Measurements from ENCODE around the gene CD1D. TPM values are rescaled to one million over a fixed set of nuclear protein-coding genes. Genes with fewer than 3 reads are reported as not detected.

Gene CD1D
- total RNA-seq: 1 to 10 TPM in 3 of 4 donors, under 1 TPM in 1; 0.64 to 3.4 (median 1.8) TPM
- 1.1 TPM for polyA plus RNA-seq
- long read RNA-seq, donor 1, partial matches to known transcripts: 2 of 7 reads
- long read RNA-seq, donor 1, other reads (novel, unspliced or antisense): 5 of 7 reads
- long read RNA-seq, donor 2, partial matches to known transcripts: 2 of 4 reads
- long read RNA-seq, donor 2, other reads (novel, unspliced or antisense): 2 of 4 reads
- long read RNA-seq, donor 3, partial matches to known transcripts: 7 of 11 reads
- long read RNA-seq, donor 3, other reads (novel, unspliced or antisense): 4 of 11 reads
- long read RNA-seq, donor 4, partial matches to known transcripts: 0 of 4 reads
- long read RNA-seq, donor 4, other reads (novel, unspliced or antisense): 4 of 4 reads

DNA sequence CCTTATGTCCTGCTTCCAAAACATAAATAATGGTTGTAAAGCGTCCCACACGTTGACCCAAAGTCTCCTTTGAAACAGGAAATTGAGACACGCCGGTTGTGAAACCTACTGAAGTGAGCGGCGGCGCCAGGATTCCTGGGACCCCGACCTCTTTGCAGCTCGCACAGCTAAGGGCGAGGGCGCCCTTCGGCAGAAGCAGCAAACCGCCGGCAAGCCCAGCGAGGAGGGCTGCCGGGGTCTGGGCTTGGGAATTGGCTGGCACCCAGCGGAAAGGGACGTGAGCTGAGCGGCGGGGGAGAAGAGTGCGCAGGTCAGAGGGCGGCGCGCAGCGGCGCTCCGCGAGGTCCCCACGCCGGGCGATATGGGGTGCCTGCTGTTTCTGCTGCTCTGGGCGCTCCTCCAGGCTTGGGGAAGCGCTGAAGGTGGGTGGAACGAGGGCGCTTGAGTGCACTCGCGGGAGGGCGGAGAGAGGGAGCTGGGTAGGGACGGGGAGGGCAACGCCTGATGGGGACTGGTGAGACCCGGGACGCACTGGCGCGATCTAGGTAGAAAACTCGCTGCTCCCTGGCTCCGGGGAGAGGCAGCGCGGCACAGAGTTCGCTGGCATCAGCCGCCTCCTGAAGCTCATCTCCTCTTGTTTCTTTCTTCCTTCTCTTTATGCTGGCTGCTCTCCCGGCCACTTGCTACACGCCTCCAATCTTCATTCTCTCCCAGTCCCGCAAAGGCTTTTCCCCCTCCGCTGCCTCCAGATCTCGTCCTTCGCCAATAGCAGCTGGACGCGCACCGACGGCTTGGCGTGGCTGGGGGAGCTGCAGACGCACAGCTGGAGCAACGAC, at the start of gene CD1D:
CD1D (plus strand) TSS at position 155 of the 836 bp plus-strand sequence; CDS start at position 362, 207 bp downstream.
- no peak within 1 kb of the TSS for H3K27ac ChIP-seq (ENCODE audit: low read length)
- under 1% methylated on average over 63 of the region's 63 CpGs for WGBS

DNA sequence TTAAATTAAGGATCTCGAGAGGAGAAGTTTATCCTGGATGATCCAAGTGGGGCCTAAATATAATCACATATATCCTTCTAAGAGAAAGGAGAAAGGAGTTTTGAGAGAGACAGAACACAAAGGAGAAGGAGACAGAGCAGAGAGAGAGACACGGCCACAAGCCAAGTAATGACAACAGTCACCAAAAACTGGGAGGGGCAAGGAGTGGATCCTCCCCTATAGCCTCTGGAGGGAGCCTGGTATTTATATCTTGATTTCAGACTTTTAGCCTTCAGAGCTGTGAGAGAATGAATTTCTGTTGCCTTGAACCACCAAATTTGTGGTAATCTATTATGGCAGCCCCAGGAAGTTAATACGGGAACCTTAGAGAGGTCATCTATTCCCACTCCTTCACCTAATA, 49.5 kb upstream of the CD1D start:
- Histone ChIP-seq H3K9me3 (ENCODE audit: control insufficient read depth, low read length) (no peaks in the 10 kb centered on the region), H3K27me3 (ENCODE audit: control insufficient read depth, insufficient read depth) (no peaks in the 10 kb centered on the region), H3K27ac (ENCODE audit: low read length) (no peak overlapping the region), H3K4me3 (ENCODE audit: low read length) (no peak overlapping the region), H3K4me1 (ENCODE audit: control insufficient read depth, insufficient read depth, low read length) (no peaks in the 10 kb centered on the region)
- ATAC-seq: no peak
- intact Hi-C loops (cut with DNase I): no loop called here
- DNase-seq: no peak
- WGBS: 79% methylated on average over 3 of the region's 3 CpGs

More for the DNA sequence above, at the start of gene CD1D:
- Histone ChIP-seq H3K27me3 (ENCODE audit: control insufficient read depth, insufficient read depth) (no peaks in the 10 kb centered on the region), H3K9me3 (ENCODE audit: control insufficient read depth, low read length) (no peaks in the 10 kb centered on the region), H3K4me3 (ENCODE audit: low read length) (peak within 1 kb of the TSS; percentile 85), H3K4me1 (ENCODE audit: control insufficient read depth, insufficient read depth, low read length) (peaks cover 4% of the 10 kb centered on the region)
- intact Hi-C loops (cut with DNase I): no loop called here
- peak; percentile 27 to 76 (median 68) for DNase-seq
- peak; percentile 30 to 48 for ATAC-seq

DNA sequence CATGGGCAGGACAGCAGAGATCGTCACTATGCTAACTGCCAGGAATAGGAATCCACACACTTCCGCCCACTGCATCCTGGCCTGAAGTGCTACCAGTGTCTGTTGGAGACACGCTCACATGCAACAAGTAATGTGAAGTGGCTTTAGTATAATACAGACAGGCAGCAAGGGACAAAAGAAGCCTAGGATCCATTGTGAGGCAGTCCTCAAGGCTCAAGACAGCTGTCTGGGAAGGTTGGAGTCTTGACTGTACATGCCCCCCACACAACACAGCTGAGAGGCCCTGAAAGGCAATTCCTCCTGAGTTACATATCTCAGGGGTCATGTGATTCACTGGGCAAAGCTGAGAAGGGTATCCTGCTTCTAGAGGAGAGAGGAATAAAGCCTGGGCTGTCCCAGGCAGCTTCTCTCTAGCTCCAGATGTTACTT, 39.9 kb upstream of the CD1D start:
- no peak for ATAC-seq
- intact Hi-C loops (cut with DNase I): no loop called here
- no peak overlapping the region for H3K4me3 ChIP-seq (ENCODE audit: low read length)
- peaks cover 3% of the 10 kb centered on the region for H3K4me1 ChIP-seq (ENCODE audit: control insufficient read depth, insufficient read depth, low read length)
- H3K27me3 ChIP-seq (ENCODE audit: control insufficient read depth, insufficient read depth): no peaks in the 10 kb centered on the region
- WGBS: 60% methylated on average over 3 of the region's 3 CpGs
- DNase-seq: no peak
- H3K27ac ChIP-seq (ENCODE audit: low read length): no peak overlapping the region
- H3K9me3 ChIP-seq (ENCODE audit: control insufficient read depth, low read length): no peaks in the 10 kb centered on the region

DNA sequence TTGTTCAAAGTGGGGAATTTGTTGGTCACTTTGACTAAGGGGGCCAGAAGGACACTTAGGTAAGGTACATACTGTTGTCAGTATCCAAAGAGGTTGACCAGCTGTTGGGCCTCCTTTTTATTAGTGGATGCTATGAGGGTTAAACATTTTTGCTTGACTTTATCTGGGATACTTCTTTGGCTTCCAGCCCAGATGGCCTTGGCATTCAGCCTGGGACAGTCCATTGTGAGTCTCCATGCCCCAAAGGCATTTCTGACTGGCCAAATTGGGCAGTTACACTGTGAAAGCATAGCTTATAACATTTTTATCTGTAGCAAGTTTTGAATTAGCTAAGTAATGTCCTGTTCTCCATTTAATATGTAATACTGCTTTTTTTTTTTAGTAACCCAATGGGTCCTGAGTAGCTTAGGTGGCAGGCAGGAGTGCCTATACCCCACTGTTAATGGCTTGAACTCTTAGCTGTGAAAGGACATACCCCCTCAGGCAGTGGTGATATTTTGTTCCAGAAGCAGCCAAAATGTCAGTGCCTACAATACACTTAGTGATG, 35.4 kb upstream of the CD1D start:
- H3K9me3 ChIP-seq (ENCODE audit: control insufficient read depth, low read length): no peaks in the 10 kb centered on the region
- no peaks in the 10 kb centered on the region for H3K27me3 ChIP-seq (ENCODE audit: control insufficient read depth, insufficient read depth)
- peak; percentile 75 to 91 (median 89) for DNase-seq
- peak overlapping the region; percentile 66 for H3K27ac ChIP-seq (ENCODE audit: low read length)
- peaks cover 18% of the 10 kb centered on the region for H3K4me1 ChIP-seq (ENCODE audit: control insufficient read depth, insufficient read depth, low read length)
- no peak overlapping the region for H3K4me3 ChIP-seq (ENCODE audit: low read length)
- intact Hi-C loops (cut with DNase I): no loop called here
- peak; percentile 18 to 52 for ATAC-seq

DNA sequence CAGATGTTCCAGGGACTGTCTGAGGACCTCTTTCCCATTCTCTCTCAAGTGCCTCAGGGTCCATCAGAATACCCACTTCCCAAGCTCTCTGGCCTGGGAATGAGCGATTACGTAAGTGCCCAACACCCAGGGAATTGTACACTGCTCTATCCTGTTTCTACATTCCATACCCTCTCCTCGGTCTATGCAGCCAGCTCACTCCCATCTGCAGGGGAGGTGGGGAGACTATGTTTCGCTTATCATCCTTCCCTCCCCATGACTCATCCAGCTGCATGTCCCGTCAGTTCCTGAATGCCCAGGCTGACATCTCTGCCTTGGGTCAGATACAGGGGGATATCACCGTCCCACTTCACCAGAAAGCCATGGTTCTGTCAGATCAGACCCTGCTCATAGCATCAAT, 34.5 kb upstream of the CD1D start:
- intact Hi-C loops (cut with DNase I): no loop called here
- 59% methylated on average over 6 of the region's 6 CpGs for WGBS
- Histone ChIP-seq H3K4me1 (ENCODE audit: control insufficient read depth, insufficient read depth, low read length) (peaks cover 18% of the 10 kb centered on the region), H3K27me3 (ENCODE audit: control insufficient read depth, insufficient read depth) (no peaks in the 10 kb centered on the region), H3K4me3 (ENCODE audit: low read length) (no peak overlapping the region), H3K27ac (ENCODE audit: low read length) (peak overlapping the region; percentile 66), H3K9me3 (ENCODE audit: control insufficient read depth, low read length) (no peaks in the 10 kb centered on the region)
- no peak for DNase-seq
- no peak for ATAC-seq

DNA sequence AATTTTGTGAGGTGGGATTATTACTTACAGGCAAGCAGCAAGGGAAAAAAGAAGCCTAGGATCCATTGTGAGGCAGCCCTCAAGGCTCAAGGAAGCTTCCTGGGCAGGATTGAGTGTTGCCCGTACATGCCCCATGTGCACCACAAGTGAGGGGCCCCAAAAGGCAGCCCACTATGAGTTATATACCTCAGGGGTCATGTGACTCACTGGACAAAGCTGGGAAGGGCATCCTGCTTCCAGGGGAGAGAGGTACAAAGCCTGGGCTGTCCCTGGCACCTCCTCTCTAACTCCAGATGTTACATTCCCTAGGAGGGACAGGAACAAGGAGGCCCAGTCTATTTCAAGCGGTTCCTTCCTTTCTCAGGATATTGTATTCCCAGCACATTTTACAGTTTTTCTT, 34.0 kb upstream of the CD1D start:
- no peaks in the 10 kb centered on the region for H3K9me3 ChIP-seq (ENCODE audit: control insufficient read depth, low read length)
- peaks cover 18% of the 10 kb centered on the region for H3K4me1 ChIP-seq (ENCODE audit: control insufficient read depth, insufficient read depth, low read length)
- no peak for DNase-seq
- WGBS: 81% methylated on average over 2 of the region's 2 CpGs
- intact Hi-C loops (cut with DNase I): no loop called here
- H3K4me3 ChIP-seq (ENCODE audit: low read length): no peak overlapping the region
- H3K27ac ChIP-seq (ENCODE audit: low read length): peak overlapping the region; percentile 33
- no peak for ATAC-seq
- H3K27me3 ChIP-seq (ENCODE audit: control insufficient read depth, insufficient read depth): no peaks in the 10 kb centered on the region

DNA sequence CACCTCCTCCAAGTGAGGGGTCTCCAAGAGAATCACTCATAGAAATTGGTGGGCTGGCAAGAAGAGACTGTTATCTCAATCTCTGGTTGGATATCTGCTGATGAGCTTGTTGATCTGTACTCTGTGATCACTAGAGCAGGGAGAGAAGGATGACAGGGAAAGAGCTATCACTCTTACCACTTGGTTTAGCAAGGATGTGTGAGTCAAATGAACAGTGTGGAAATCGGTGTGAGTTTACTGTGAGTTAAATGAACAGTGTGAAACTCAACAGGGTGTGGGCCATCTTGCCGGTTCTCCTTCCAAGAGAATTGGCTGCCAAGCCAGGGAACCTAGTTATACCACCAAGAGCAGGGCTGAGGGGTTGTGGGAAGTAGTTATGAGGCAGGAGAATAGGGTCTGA, 33.3 kb upstream of the CD1D start:
- Histone ChIP-seq H3K4me3 (ENCODE audit: low read length) (no peak overlapping the region), H3K4me1 (ENCODE audit: control insufficient read depth, insufficient read depth, low read length) (peaks cover 18% of the 10 kb centered on the region), H3K9me3 (ENCODE audit: control insufficient read depth, low read length) (no peaks in the 10 kb centered on the region), H3K27me3 (ENCODE audit: control insufficient read depth, insufficient read depth) (no peaks in the 10 kb centered on the region), H3K27ac (ENCODE audit: low read length) (peak overlapping the region; percentile 21)
- ATAC-seq (no peak), DNase-seq (no peak)
- intact Hi-C loops (cut with DNase I): no loop called here
- WGBS: 54% methylated on average over 2 of the region's 2 CpGs

DNA sequence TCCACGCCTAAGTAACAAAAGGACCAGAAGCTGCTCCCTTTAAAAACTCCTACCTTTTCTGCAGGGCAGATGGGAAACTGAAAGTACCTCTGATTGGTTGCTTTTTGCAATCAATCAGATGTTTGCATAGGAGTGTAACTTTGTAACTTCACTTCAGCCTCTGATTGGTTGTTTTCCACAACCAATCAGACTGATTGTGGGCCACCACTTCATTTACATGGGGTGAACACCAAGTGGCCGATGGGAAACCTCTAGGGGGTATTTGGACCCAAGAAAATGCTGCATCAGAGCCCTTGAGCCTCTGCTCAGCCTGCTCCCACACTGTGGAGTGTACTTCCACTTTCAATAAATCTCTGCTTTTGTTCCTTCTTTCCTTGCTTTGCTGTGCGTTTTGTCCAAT, 32.8 kb upstream of the CD1D start:
- 75% methylated on average over 3 of the region's 3 CpGs for WGBS
- Histone ChIP-seq H3K4me3 (ENCODE audit: low read length) (no peak overlapping the region), H3K4me1 (ENCODE audit: control insufficient read depth, insufficient read depth, low read length) (peaks cover 18% of the 10 kb centered on the region), H3K27me3 (ENCODE audit: control insufficient read depth, insufficient read depth) (no peaks in the 10 kb centered on the region), H3K27ac (ENCODE audit: low read length) (peak overlapping the region; percentile 5), H3K9me3 (ENCODE audit: control insufficient read depth, low read length) (no peaks in the 10 kb centered on the region)
- DNase-seq (no peak), ATAC-seq (no peak)
- intact Hi-C loops (cut with DNase I): no loop called here

DNA sequence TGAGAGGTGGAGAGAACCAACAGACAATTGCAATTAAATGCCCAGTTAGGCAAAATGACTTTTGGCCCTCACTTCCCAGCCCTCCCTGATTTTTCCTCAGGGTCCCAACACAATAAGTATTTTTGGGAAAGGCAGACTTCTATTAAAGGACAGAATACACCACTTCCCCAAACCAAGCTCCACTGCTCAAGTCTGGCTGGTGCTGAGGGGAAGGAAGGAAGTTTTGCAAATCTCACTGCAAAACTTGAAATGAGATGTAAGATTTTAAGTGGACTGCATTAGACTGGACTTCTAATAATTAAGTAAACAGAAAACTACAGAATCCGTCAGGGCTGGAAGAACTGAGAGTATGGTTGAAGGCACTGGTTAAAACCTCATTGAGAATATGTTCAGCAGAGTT, 32.2 kb upstream of the CD1D start:
- Histone ChIP-seq H3K27me3 (ENCODE audit: control insufficient read depth, insufficient read depth) (no peaks in the 10 kb centered on the region), H3K9me3 (ENCODE audit: control insufficient read depth, low read length) (no peaks in the 10 kb centered on the region), H3K27ac (ENCODE audit: low read length) (peak overlapping the region; percentile 5), H3K4me3 (ENCODE audit: low read length) (no peak overlapping the region), H3K4me1 (ENCODE audit: control insufficient read depth, insufficient read depth, low read length) (peaks cover 18% of the 10 kb centered on the region)
- DNase-seq (no peak), ATAC-seq (no peak)
- intact Hi-C loops (cut with DNase I): no loop called here
- 54% methylated on average over 1 of the region's 1 CpG for WGBS

DNA sequence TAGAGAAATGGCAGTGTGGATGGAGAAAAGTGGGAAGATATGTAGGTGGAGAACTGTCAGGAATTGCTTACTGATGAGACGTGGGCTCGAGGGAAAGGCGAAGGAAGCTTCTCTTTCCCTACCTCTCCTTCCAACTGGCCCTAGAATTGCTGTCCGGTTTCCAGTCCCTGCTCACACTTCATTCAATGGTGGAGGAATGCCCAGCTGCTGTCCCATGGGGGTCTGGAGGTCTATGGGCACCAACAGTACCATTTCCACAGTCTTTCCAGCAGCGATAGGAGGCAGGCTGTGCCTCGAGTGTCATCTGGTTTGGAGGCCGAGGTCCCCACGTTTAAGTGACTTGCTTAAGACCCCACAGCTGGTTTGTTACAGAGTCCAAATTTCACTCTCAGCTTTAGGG, 31.5 kb upstream of the CD1D start:
- intact Hi-C loops (cut with DNase I): no loop called here
- Histone ChIP-seq H3K4me1 (ENCODE audit: control insufficient read depth, insufficient read depth, low read length) (peaks cover 18% of the 10 kb centered on the region), H3K4me3 (ENCODE audit: low read length) (peak overlapping the region; percentile 60), H3K9me3 (ENCODE audit: control insufficient read depth, low read length) (no peaks in the 10 kb centered on the region), H3K27me3 (ENCODE audit: control insufficient read depth, insufficient read depth) (no peaks in the 10 kb centered on the region), H3K27ac (ENCODE audit: low read length) (peak overlapping the region; percentile 83)
- ATAC-seq: peak; percentile 28 to 39
- WGBS: 29% methylated on average over 8 of the region's 8 CpGs
- peak; percentile 56 to 84 (median 70) for DNase-seq

Measured in right cardiac atrium (tissue), 5 donors.